SU-DHL-6 (cell line): ENCODE measurements around the gene TUBB3.

ENCODE experiments used
- H2AFZ ChIP-seq: fragments of 200-600 bp; sonication (generic); 2 replicates; pipeline ENCODE4 v1.6.1; 2014; ENCODE audit warnings: low read depth, mild to moderate bottlenecking, moderate library complexity, mixed read lengths, antibody characterized with exemption, low read length; ENCODE audit not compliant: severe bottlenecking
- H3F3A ChIP-seq: fragments of 200-600 bp; shearing (Covaris generic); 2 replicates; pipeline ENCODE4 v1.6.0; 2016; ENCODE audit warnings: antibody characterized with exemption, mild to moderate bottlenecking; ENCODE audit not compliant: insufficient read depth
- H3K27ac ChIP-seq: fragments of 200-600 bp; sonication (generic); 2 replicates; pipeline ENCODE4 v1.5.1; 2016; ENCODE audit warnings: low read depth, mild to moderate bottlenecking, low read length, moderate library complexity, mixed read lengths
- H3K27me3 ChIP-seq: fragments of 200-600 bp; sonication (generic), shearing (Covaris generic); 2 replicates; pipeline ENCODE4 v1.6.0; 2014; ENCODE audit warnings: mild to moderate bottlenecking, low read length
- H3K36me3 ChIP-seq: fragments of 200-600 bp; sonication (generic); 2 replicates; pipeline ENCODE4 v1.6.1; 2014; ENCODE audit warnings: mild to moderate bottlenecking, low read length, mixed read lengths
- H3K4me2 ChIP-seq: fragments of 300-600, 200-600 bp; shearing (Covaris generic), sonication (generic); 2 replicates; pipeline ENCODE4 v1.6.0; 2014; ENCODE audit warnings: low read length, low read depth, mild to moderate bottlenecking; ENCODE audit not compliant: poor library complexity, severe bottlenecking
- H3K4me3 ChIP-seq: fragments of 200-600 bp; sonication (generic); 2 replicates; pipeline ENCODE4 v1.5.1; 2014; ENCODE audit warnings: antibody characterized with exemption, low read length, mild to moderate bottlenecking, mixed read lengths; ENCODE audit not compliant: insufficient read depth, poor library complexity, severe bottlenecking
- H3K79me2 ChIP-seq: fragments of 200-600 bp; sonication (generic); 2 replicates; pipeline ENCODE4 v1.6.1; 2014; ENCODE audit warnings: mild to moderate bottlenecking, low read length, moderate library complexity; ENCODE audit not compliant: insufficient read depth
- H3K9ac ChIP-seq: fragments of 200-600 bp; sonication (generic); 2 replicates; pipeline ENCODE4 v1.7.0; 2014; ENCODE audit warnings: mild to moderate bottlenecking, low read length
- H3K9me2 ChIP-seq: fragments of 200-600 bp; sonication (generic); replicated peaks from 2 replicates; pipeline ENCODE4 v1.6.1; 2014; ENCODE audit warnings: low read length; ENCODE audit not compliant: insufficient read depth
- H3K9me3 ChIP-seq: fragments of 200-600 bp; sonication (generic); 2 replicates; pipeline ENCODE4 v1.6.1; 2014; ENCODE audit warnings: low read length, mixed read lengths; ENCODE audit not compliant: insufficient read depth
- H4K20me1 ChIP-seq: fragments of 200-600 bp; sonication (generic); 2 replicates; pipeline ENCODE4 v1.6.1; 2014; ENCODE audit warnings: low read depth, mild to moderate bottlenecking, antibody characterized with exemption, low read length, moderate library complexity, mixed read lengths
- EZH2phosphoT487 ChIP-seq: fragments of 200-600 bp; sonication (generic), shearing (Covaris generic); conservative IDR thresholded peaks from 2 replicates; pipeline ENCODE4 v1.6.1; 2018; ENCODE audit warnings: mild to moderate bottlenecking, antibody characterized with exemption, low read length, moderate library complexity, mixed read lengths
- TF ChIP-seq, protein P1 (sequence below): fragments of 200-600 bp; sonication (generic); IDR thresholded peaks from one replicate; pipeline ENCODE4 v1.5.1; 2017; ENCODE audit warnings: antibody characterized with exemption, mild to moderate bottlenecking, low read length, moderate library complexity; ENCODE audit not compliant: insufficient read depth, poor library complexity, severe bottlenecking

TUBB3 gene

GRCh38 chr16:89880477-89881367, 42.4 kb upstream of the TUBB3 start:
- Histone ChIP-seq H3K9me3 (no peaks in the 10 kb centered on the region), H2AFZ (no peak overlapping the region), H3K27ac (no peak overlapping the region), H3K27me3 (no peaks in the 10 kb centered on the region), H4K20me1 (peaks cover 9% of the 10 kb centered on the region; the same call in 1 of the 2 replicates), H3K79me2 (peaks cover 64% of the 10 kb centered on the region), H3K9me2 (no peaks in the 10 kb centered on the region), H3K4me2 (no peak overlapping the region), H3F3A (no peaks in the 10 kb centered on the region), H3K9ac (no peak overlapping the region), H3K36me3 (peaks cover 19% of the 10 kb centered on the region; the same call in 1 of the 2 replicates), H3K4me3 (no peak overlapping the region)
- TF ChIP-seq, protein P1, sequence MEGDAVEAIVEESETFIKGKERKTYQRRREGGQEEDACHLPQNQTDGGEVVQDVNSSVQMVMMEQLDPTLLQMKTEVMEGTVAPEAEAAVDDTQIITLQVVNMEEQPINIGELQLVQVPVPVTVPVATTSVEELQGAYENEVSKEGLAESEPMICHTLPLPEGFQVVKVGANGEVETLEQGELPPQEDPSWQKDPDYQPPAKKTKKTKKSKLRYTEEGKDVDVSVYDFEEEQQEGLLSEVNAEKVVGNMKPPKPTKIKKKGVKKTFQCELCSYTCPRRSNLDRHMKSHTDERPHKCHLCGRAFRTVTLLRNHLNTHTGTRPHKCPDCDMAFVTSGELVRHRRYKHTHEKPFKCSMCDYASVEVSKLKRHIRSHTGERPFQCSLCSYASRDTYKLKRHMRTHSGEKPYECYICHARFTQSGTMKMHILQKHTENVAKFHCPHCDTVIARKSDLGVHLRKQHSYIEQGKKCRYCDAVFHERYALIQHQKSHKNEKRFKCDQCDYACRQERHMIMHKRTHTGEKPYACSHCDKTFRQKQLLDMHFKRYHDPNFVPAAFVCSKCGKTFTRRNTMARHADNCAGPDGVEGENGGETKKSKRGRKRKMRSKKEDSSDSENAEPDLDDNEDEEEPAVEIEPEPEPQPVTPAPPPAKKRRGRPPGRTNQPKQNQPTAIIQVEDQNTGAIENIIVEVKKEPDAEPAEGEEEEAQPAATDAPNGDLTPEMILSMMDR, result no peak
- no peak for TF ChIP-seq EZH2phosphoT487

GRCh38 chr16:89881368-89881730, 41.8 kb upstream of the TUBB3 start:
- no peak overlapping the region for H3K27ac ChIP-seq
- H3K9me3 ChIP-seq, result no peaks in the 10 kb centered on the region
- no peaks in the 10 kb centered on the region for H3K27me3 ChIP-seq
- peaks cover 13% of the 10 kb centered on the region; the same call in 1 of the 2 replicates for H3K36me3 ChIP-seq
- peaks cover 5% of the 10 kb centered on the region; the same call in 1 of the 2 replicates for H4K20me1 ChIP-seq
- H3K9me2 ChIP-seq, result no peaks in the 10 kb centered on the region
- peaks cover 58% of the 10 kb centered on the region for H3K79me2 ChIP-seq
- no peak overlapping the region for H3K9ac ChIP-seq
- no peak overlapping the region for H3K4me3 ChIP-seq
- H3K4me2 ChIP-seq, result no peak overlapping the region
- H3F3A ChIP-seq, result no peaks in the 10 kb centered on the region
- H2AFZ ChIP-seq, result no peak overlapping the region
- TF ChIP-seq EZH2phosphoT487, result no peak
- TF ChIP-seq, protein P1, result no peak

DNA sequence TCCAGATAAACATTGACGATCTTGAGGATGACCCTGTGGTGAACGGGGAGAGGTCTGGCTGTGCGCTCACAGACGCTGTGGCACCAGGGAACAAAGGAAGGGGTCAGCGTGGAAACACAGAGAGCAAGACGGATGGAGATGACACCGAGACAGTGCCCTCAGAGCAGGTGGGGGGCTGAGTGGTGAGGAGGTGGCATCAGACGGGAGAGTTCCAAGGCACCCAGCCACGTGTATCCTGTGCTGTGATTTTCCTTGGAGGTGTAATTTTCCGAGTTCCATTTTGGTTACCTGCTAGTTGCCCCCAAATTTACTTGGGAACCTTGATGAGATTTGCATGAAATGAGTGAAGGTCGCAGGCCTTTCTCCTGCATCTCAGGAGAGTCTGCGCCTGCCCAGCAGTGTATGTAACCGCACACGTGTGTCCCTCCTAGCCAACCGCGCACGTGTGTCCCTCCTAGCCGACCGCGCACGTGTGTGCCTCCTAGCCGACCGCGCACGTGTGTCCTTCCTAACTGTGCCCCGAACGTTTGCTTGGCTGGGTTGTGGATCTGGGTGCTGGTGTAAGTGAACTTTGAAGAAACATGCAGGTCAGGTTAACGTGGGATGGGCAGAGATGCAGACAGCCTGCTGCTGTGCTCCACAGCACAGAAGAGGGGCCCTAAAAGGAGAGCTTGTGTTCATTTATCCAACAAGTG, 39.6 kb upstream of the TUBB3 start:
- H3K27ac ChIP-seq, result no peak overlapping the region
- no peak overlapping the region for H3K9ac ChIP-seq
- H2AFZ ChIP-seq, result no peak overlapping the region
- no peaks in the 10 kb centered on the region for H3K9me3 ChIP-seq
- H3K36me3 ChIP-seq, result peaks cover 15% of the 10 kb centered on the region; the same call in 1 of the 2 replicates
- H3K27me3 ChIP-seq, result no peaks in the 10 kb centered on the region
- TF ChIP-seq EZH2phosphoT487, result no peak
- TF ChIP-seq, protein P1, result no peak
- no peak overlapping the region for H3K4me2 ChIP-seq
- no peak overlapping the region for H3K4me3 ChIP-seq
- H4K20me1 ChIP-seq, result no peaks in the 10 kb centered on the region
- H3F3A ChIP-seq, result no peaks in the 10 kb centered on the region
- peaks cover 39% of the 10 kb centered on the region for H3K79me2 ChIP-seq
- no peaks in the 10 kb centered on the region for H3K9me2 ChIP-seq
